HG03520 (cell line): ENCODE results near the gene GFY.

Experiments
- ATAC-seq: cut with Tn5 transposase; IDR thresholded peaks from one replicate; pipeline ENCODE4 v1.9.1; 2021; ENCODE audit warnings: mild to moderate bottlenecking, moderate library complexity; ENCODE audit not compliant: unreplicated experiment

Gene GFY

DNA sequence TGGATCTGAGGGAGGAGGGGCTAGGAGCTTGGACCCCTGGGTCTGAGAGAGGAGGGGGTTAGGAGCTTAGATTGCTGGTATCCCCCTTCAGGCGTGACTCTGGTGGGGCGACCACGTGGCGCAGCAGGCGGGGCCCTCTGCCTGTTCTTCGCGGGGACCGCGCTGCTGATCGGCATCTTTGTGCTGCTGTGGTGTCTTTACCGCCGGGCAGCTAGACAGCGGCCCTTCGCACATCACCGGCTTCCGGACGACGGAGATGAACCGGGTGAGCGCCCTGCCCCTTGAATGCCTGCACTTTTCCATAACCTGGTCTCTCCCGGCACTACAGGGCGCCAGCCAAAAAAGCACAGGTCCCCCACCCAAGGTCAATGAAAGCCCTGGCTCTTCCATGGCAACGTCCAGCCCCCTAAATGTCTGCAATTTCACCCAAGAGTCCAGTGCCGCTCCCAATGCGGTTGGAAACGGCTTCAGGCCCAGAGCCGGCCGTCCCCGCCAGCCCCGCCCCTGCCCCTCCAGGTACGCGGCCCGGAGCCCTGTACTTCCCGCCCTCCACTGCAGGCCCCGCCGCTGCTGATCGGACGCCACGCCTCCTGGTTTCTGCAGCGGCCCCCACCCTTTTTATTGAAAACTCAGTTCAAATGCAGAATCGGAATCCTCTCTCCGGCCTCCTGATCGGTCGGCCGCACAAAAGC, 2.8 kb downstream of the GFY start:
- no peak for ATAC-seq

DNA sequence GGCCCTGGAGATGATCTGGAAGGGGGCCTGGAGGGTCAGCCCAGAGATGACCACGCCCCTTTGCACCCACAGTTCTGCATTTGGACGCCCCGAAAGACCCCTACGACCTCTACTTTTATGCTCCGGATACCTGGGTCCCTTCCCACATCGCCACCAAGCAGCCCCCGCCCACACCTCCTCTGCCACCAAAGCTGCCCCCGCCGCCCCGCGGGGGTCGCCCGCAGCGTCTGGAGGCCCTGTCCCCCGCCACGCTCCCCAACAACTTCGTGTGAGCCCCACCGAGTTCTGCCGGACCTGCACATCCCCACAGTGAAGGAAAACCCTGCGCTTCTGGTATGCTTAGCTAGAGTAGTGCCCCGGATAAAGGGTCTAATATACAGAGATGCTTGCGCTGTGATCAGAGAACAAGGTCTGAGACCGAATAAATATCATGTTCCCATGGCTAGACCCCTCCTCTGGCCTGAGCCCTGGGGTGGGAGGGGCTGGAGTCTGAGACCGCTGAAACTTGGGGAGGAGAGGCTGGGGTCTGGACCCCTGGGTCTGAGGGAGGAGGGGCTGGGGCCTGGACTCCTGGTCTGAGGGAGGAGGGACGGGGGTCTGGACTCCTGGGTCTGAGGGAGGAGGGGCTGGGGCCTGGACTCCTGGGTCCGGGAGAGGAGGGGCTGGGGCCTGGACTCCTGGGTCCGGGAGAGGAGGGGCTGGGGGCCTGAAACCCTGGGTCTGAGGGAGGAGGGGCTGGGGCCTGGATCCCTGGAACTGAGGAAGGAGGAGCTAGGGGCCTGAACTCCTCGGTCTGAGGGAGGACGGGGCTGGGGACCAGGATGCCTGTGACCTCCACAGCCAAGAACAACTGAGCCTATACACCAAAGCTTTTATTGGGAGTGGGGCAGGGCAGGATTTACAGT, 3.6 kb downstream of the GFY start:
- ATAC-seq = no peak

DNA sequence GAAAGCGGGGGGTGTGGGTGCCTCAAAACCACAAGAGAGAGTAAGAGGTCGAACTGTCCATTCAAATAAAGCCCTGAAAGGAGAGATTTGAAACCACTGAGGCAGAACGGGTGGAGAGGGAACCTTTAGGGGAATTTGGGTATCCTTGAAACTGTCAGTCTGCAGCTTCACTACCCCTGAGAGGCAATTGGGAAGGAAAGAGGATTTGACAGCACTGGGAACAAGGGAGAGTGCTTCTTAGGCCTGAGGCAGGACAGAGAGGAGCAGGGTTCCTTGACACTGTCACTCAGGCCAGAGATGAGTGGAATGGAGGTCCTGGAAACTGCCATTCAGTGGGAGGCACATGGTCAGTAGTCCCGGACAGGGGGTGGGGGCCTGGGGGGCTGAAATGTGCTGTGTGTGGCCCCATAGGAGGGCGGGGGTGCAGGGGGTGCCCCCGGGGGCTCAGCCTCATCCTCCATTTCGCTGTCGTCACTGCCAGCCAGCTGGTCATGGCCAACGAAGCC, 5.0 kb downstream of the GFY start:
- no peak for ATAC-seq

DNA sequence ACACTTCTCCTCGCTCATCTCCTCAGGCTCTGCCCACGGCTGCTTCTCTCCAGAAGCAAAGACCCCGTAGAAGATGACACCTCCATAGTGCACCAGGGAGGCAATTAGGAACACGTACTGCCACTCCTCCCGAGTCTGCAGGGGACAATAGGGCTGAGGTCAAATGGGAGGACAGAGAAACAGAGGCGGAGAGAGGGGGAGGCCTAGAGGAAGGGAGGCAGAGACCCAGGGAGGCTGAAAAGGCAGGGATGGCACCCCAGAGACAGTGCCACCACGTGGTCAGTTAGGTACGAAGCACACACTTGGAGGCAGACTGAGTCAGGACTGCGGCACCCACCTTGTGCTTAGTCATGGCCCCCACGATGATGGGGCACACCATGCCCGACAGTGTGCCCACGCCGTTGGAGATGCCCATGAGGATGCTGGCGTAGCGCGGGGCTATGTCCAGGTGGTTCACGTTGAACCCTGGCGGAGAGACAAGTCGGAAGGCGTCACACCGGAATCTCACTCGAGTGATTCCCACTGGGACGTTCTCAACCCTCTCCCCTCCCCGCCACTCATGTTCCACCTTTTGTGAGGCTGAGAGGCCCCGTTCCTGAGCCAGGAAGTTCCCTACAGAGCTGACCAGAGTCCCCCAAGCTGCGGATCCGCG, 5.6 kb downstream of the GFY start:
- no peak for ATAC-seq

DNA sequence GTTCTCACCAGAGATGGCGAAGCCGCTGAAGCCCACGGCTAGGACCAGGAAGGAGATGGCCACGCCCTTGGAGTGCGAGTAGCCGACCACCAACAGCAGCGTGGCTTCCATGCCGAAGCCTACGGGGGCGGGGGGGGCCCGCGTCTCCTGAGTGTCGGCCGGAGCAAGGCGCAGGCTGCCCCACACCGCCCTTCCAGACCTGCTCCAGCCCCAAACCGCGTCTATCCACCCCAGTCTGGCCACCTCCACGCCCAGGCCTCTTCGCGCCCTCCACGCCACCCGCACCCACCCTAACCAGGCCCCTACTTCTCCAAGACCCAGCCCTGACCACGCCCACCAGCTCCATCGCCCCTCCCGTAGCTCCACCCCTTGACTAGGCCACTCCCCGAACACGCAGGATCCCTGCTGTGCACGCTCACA, 6.2 kb downstream of the GFY start:
- ATAC-seq = no peak

DNA sequence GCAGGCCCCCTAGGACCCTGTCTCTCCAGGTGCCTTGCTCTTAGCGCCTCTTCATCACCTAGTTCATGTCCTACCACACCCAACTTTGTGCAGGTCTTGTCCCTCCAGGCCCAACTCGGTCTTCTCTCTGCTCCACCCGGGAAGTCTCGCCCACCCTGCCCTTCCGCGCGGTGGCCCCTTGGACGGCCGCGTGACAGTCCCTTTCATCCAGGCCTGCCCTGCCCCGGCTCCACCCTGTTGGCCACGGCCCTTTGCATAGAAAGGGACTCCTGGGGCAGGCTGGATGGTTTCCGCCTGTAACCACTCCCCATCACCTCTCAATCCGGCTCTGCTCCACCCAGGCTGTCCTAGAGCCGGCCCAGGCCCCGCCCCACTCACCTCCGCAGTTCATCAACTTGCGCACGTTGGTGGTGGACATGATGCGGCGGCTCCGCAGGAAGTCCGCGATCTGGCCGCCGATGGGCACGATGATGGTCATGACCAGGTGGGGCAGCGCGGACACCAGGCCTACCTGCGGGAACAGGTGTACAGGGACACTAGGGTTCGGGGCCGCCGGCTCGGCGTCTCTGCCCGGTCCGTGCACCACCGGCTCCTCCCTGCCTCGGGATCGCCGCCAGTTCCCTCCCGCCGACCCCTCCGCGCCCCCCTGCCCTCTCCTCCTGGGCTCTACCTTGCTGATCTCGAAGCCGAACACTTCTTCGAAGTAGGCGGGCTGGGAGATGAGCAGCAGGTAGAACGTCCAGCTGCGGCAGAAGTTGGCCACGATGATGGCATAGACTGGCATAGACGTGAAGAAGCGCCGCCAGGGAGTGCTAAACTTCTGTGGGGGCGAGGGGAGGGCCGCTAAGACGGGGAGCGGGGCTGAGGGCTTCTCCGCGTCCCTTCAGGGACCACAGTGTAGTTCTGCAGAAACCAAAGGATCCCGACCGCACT, 7.2 kb downstream of the GFY start:
- ATAC-seq = no peak

DNA sequence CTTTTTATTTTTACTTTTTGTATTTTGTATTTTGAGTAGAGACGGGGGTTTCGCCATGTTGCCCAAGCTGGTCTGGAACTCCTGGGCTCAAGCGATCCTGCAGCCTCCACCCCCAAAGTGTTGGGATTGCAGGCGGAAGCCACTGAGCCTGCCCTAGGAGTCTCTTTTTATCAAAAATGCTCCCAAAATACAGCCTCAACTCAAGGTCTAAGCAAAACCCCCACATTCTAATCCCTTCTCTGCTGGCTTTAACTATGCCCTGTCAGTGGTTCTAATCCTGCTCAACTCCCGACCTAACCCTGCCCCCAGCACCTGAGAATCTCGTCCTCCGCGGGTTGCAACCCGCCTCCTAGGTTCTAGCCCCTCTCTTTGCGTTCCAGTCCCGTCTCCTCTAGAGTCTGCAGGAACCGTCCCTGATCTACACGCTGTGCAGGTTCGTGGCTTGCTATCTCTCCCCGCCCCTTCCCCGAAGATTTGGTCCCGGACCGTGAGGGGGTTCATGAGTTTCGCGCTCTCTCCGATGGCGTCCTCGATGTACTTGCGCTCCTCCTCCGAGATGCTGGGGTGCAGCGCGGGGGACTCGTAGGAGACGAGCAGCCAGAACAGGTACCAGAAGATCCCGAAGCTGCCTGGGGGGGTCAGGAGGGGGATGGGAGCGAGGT, 8.2 kb downstream of the GFY start:
- ATAC-seq = no peak

DNA sequence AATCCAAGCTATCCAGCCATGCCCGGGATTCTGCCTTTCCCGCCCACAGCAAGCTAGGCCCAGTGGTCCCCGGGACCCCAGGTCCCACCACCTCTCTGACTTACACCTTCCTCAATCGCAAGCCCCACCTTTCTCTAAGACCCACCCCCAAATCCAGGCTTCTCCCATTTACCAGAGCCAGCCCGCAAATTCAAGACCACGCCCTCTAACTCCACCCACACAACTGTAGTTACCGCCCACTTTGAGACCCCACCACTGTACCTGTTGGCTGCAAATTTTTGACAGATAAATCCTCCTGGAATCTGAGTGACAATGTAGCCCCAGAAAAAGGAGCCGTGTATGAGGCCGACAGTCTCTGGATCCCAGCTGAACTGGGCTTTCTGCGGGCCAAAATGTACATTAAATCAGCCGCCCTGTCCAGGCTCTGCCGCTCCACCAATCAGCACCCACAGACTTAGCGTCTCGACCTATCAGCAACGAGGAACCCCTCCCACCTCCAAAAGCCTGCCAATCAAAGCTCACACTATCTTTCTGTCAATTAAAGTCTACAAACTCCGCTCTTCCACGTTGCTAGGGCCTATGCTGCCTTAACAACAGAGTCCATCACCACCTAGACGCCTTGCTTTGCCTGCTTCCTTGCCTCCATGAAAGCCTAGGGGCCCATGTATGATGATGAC, 9.9 kb downstream of the GFY start:
- ATAC-seq = no peak

DNA sequence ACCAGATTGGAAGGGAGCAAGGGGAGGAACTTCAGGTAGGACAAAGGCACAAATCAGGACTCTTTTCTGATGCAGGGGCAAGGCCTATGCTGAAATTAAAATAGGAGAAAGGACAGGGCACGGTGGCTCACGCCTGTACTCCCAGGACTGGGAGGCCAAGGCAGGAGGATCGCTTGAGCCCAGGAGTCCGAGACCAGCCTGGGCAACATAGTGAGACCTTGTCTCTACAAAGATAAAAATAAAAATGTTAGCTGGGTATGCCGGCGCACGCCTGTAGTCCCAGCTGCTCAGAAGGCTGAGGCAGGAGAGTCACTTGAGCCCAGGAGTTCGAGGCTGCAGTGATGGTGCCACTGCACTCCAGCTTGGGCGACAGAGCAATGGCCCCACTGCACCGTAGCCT, 10.5 kb downstream of the GFY start:
- no peak for ATAC-seq

DNA sequence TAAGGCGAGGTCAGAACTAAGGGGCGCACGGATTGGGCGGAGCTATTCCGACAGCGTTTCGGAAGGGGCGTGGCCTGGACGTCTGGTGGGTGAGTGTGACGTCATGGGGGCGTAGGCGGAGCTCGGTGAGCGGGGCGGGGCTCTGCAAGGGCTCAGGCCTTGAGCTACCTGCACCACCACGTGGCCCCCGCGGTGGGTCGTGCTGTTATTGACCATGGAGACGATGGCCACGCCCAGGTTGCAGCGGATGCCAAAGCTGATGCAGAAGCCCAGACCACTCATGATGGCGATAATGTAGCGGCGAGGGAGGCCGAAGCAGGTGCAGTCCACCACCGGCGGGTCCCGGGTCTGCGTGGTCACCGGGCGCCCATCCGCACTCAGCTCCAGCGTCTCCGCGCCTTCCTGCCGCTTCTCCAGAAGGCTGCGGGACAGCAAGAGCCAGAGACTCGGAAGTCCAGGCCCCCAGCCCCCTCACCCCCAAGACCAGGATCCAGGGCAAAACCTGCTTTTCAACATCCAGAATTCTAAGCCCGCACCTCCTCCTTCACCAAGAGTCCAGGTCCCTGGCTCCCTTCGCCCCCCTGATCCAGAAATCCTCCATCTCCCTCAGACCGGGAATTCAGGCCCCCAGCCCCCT, 11.3 kb downstream of the GFY start:
- no peak for ATAC-seq

DNA sequence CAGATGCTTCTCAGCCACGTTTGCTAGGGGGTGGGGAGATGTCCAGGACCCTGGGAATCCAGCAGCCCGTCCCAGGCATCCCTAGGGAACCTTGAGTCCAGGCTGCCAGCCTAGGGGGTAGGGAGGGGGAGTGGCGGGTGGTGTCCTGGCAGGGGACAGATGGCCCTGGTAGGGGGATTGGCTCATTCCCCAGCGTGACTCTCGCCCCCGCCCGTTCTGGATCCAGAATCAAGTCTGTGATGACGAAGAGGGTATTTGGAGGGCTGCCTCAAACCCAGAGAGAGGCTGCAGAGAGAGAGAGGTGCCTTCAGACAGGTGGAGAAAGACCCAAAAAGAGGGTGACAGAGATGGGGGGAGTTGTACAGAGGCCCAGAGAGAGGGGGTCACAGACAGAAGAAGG, 12.0 kb downstream of the GFY start:
- no peak for ATAC-seq

DNA sequence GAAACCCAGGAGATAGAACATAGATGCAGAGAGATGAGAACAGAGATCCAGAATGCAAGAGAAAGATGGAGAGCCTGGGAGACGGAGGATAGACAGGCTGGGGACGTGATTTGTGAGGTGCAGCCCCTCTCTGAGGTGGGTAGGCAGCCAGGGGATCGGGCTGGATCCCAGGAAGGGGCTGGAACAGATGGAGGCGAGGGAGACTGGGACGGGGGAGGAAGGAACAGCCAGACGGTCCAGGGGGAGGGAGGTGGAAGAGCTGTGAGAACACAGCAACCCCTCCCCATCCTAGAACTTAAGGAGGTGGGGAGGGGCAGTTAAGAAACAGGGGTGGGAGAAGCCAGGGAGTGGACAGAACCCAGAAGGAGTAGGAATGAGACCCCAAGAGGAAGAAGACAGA, 13.1 kb downstream of the GFY start:
- ATAC-seq = no peak

DNA sequence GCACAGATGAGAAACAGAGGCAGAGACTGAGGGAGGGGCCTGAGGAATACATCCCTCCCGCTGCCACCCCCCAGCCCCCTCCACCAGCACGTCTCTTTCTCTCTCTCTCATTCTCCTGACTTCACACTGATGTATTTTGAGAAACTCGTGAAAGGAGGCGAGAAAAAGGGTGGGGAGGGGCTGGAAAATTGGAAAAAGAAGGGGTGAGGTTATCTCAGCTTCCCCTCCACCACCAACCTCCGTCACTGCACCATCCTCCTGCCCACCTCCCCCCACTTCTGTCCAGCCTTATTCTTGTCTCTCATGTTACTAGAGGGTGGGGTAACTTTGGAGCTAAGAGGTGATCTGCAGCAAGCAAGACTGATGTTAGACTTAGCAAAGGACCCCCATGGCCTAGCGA, 14.6 kb downstream of the GFY start:
- no peak for ATAC-seq

DNA sequence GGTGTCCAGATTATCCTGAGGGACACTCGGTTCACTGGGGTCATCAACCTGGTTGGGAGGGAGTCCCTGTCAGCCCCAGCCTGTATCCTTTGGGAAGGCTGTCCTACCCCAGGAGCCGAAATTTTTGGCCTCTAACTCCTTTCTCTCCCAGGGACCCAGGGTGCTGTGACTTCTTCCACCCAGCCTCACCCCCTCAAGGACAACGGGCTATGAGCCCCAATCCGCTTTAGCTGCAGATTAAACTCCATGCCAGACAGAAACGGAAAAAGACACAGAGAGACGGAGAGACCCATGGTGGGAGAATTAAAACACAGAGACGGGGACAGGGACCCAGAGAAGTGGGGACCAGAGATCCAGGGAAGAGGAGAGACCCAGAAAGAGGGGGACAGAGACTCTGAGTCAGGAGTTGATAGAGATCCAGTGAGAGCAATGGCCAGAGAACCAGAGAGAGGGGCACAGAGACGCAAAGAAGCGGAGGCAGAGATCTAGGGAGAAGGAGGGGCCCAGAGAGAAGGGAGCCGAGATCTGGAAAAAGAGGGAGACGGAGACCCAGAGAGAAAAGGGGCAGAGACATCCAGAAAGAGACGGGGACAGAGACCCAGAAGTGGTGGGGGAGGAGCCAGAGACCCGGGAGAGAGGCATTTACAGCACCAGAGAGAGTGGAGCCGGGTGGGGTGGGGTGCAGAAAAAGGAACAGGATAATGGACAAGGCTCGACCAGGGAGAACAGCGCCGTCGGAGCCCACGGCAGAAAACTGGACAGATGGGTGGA, 15.4 kb downstream of the GFY start:
- no peak for ATAC-seq

DNA sequence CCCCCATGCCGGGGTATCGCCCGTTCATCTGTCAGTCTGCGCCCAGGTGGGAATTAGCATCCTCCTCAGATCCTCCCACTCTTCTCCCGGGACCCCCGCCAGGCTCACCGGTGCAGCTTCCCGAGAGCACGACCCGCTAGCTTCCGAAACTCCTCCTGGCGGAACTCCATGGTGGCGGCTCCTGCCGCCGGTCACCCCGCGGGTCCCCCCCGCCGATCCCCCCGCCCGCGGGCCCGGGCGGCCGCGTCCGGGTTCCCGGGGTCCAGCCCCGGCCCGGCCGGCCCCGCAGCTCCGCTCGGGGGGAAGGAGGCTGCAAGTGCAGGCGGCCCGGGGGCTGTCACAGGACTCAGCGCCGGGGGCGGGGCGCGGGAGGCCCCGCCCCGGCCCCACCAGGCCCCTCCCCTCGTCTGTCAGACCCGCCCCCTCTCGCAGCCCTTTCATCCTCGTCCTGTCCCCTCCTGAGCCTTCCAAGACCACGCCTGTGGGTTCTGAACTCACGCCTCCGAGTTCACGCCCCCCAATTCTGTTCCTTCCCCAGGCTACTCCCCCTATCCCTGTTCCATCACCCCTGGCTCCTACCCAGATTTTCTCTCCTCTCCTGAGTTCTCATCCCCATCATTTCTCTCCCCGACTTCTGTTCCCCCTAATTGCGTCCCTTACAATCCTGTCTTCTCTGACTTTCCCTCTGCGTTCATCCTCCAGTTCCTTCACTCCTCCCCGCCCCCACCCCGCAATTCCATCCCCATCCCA, 16.2 kb downstream of the GFY start, which contains the start of gene SLC17A7:
TSS of gene SLC17A7 (minus strand) at position 318 of the 750 bp plus-strand sequence. CDS start at position 170, 148 bp downstream.
- ATAC-seq = no peak

DNA sequence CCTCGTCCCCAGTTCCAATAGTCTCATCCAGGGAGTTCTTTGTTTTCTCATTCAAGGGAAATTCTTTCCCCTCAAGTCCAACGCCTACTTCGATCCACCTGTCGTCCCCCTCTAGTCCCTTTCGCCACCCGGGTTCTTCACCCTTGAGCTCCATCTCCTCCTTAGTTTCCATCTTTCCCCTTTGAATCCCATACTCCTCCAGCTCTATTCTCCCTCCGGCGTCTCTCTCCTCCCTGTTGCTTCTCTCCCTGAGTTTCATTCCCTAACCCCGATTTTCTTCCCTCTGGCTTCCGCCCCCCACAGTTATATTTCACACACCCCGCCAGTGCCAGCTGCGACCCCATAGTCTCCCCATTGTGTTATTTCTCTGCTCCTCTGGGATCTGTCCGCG, 16.8 kb downstream of the GFY start:
- ATAC-seq = no peak

DNA sequence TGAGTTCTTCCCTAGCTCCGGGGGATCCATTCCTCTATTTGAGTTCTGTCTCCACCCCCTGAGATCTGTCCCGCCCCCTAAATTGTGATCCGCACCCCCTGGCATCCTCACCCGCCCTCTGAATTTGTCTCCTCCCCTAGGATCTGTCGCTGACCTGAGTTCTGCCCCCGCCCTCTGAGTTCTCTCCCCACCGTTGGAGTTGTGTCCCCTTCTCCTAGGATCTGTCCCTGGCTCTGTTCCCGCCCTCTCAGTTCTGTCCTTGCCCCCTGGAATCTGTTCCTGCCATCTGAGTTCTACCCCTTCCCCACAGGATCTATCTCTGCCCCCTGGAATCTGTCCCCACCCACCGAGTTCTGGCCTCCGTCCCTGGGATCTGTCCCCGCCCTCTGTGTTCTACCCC, 17.2 kb downstream of the GFY start:
- no peak for ATAC-seq
